Stimulated activated CD8-positive, alpha-beta memory T cell treated with anti-CD3 and anti-CD28 coated beads, Interleukin-15, amount 100 ng/mL, for 4 hours (primary cell): ENCODE results near the gene PPP1R3F.
A peak's percentile ranks its signal among the peaks of the same experiment; 100 is the strongest.
"Not testable (repeated sequence)": the region's sequence is repeated elsewhere in the genome, so short reads cannot be mapped to it uniquely, and the experiment has no call there.

Experiments used
- DNase-seq, 2 donors: peaks; one replicate each; pipeline ENCODE4 v3.0.0-alpha.2; 2020; ENCODE audit warnings: low read depth in 2 of 2

The PPP1R3F gene

GRCh38 chrX:49312176-49312575 is 42.6 kb downstream of the PPP1R3F start:
- no peak for DNase-seq

GRCh38 chrX:49316085-49316484 is 46.5 kb downstream of the PPP1R3F start:
- DNase-seq = no peak

GRCh38 chrX:49321737-49322136 is 52.1 kb downstream of the PPP1R3F start, which contains the start of gene GAGE12J:
TSS of gene GAGE12J (plus strand) at chrX:49322037. CDS start at chrX:49323194, 1,157 bp downstream.
- not testable (repeated sequence) for DNase-seq

GRCh38 chrX:49322266-49322665 is 52.7 kb downstream of the PPP1R3F start:
- not testable (repeated sequence) for DNase-seq

- DNase-seq = not testable (repeated sequence)
Observed at GRCh38 chrX:49323735-49324134, 54.1 kb downstream of the PPP1R3F start.

GRCh38 chrX:49330421-49330820 is 60.8 kb downstream of the PPP1R3F start:
- DNase-seq = not testable (repeated sequence)

GRCh38 chrX:49331282-49331681 is 61.7 kb downstream of the PPP1R3F start, which contains the start of gene GAGE13:
TSS of gene GAGE13 (plus strand) at chrX:49331582. CDS start at chrX:49332738, 1,156 bp downstream.
- not testable (repeated sequence) for DNase-seq

- DNase-seq = peak in 1 of 2 donors; percentile 23
Observed at GRCh38 chrX:49331841-49332240, 62.2 kb downstream of the PPP1R3F start.
